ENCODE data around the gene SYNGR2.

The SYNGR2 gene

GRCh38 chr17:78133971-78134898 is 34.1 kb upstream of the SYNGR2 start:
- Histone ChIP-seq H3K79me1 (replicated peaks; ENCODE audit: low read length, poor library complexity, severe bottlenecking) (no peaks in the 10 kb centered on the region), H3K9me3 (ENCODE audit: control insufficient read depth, low read length) (no peaks in the 10 kb centered on the region), H3K18ac (ENCODE audit: low read depth in 1 of 2, low read length in 2 of 2) (no peak overlapping the region), H3K4ac (ENCODE audit: low read depth in 1 of 2, low read length in 2 of 2) (no peak overlapping the region), H4K91ac (ENCODE audit: low read length) (peak overlapping the region; percentile 2), H2AFZ (ENCODE audit: low read depth, low read length) (no peak overlapping the region), H3K23ac (ENCODE audit: low read length in 2 of 2) (no peak overlapping the region), H2BK5ac (ENCODE audit: low read depth, low read length, poor library complexity, severe bottlenecking) (no peak overlapping the region), H3K27me3 (ENCODE audit: control insufficient read depth in 1 of 2, insufficient read depth in 1 of 2, low read length in 2 of 2) (peaks cover 8 to 82% of the 10 kb centered on the region in 2 experiments), H3K14ac (ENCODE audit: low read length in 2 of 2) (peak overlapping the region in 1 of 2 experiments; percentile 53), H3K27ac (ENCODE audit: low read length, poor library complexity, severe bottlenecking) (no peak overlapping the region), H3K4me3 (ENCODE audit: insufficient read depth in 1 of 2, low read depth in 1 of 2, low read length in 2 of 2) (no peak overlapping the region), H2BK15ac (ENCODE audit: low read depth, poor library complexity, severe bottlenecking) (no peak overlapping the region), H3K36me3 (ENCODE audit: control insufficient read depth in 1 of 2, insufficient read depth in 2 of 2, low read depth in 1 of 2, low read length in 2 of 2) (no peaks in the 10 kb centered on the region), H3K4me2 (ENCODE audit: low read length, poor library complexity, severe bottlenecking) (no peak overlapping the region), H2BK12ac (ENCODE audit: low read length in 2 of 2) (no peak overlapping the region), H2BK120ac (ENCODE audit: low read depth, low read length) (no peak overlapping the region), H3K9ac (ENCODE audit: low read length) (no peak overlapping the region), H2AK5ac (ENCODE audit: low read length, severe bottlenecking) (no peak overlapping the region), H4K8ac (ENCODE audit: low read length) (no peak overlapping the region), H3K4me1 (ENCODE audit: control insufficient read depth, insufficient read depth, low read depth, low read length) (peaks cover 31% of the 10 kb centered on the region)
- DNase-seq = no peak
- WGBS = 64% methylated on average over 35 of the region's 39 CpGs

GRCh38 chr17:78134899-78135385 is 33.4 kb upstream of the SYNGR2 start:
- no peak overlapping the region for H2AK5ac ChIP-seq (ENCODE audit: low read length, severe bottlenecking)
- no peak overlapping the region for H3K4me3 ChIP-seq (ENCODE audit: insufficient read depth in 1 of 2, low read depth in 1 of 2, low read length in 2 of 2)
- no peak overlapping the region for H2BK15ac ChIP-seq (ENCODE audit: low read depth, poor library complexity, severe bottlenecking)
- H3K36me3 ChIP-seq (ENCODE audit: control insufficient read depth in 1 of 2, insufficient read depth in 2 of 2, low read depth in 1 of 2, low read length in 2 of 2) = no peaks in the 10 kb centered on the region
- H4K8ac ChIP-seq (ENCODE audit: low read length) = no peak overlapping the region
- peaks cover 25% of the 10 kb centered on the region for H3K4me1 ChIP-seq (ENCODE audit: control insufficient read depth, insufficient read depth, low read depth, low read length)
- H3K27me3 ChIP-seq (ENCODE audit: control insufficient read depth in 1 of 2, insufficient read depth in 1 of 2, low read length in 2 of 2) = peaks cover 8 to 74% of the 10 kb centered on the region in 2 experiments
- H3K14ac ChIP-seq (ENCODE audit: low read length in 2 of 2) = no peak overlapping the region
- H3K4me2 ChIP-seq (ENCODE audit: low read length, poor library complexity, severe bottlenecking) = no peak overlapping the region
- WGBS = 76% methylated on average over 7 of the region's 9 CpGs
- no peak overlapping the region for H2AFZ ChIP-seq (ENCODE audit: low read depth, low read length)
- no peak overlapping the region for H3K18ac ChIP-seq (ENCODE audit: low read depth in 1 of 2, low read length in 2 of 2)
- H3K4ac ChIP-seq (ENCODE audit: low read depth in 1 of 2, low read length in 2 of 2) = no peak overlapping the region
- DNase-seq = no peak
- no peak overlapping the region for H2BK5ac ChIP-seq (ENCODE audit: low read depth, low read length, poor library complexity, severe bottlenecking)
- no peak overlapping the region for H3K9ac ChIP-seq (ENCODE audit: low read length)
- H4K91ac ChIP-seq (ENCODE audit: low read length) = no peak overlapping the region
- H2BK12ac ChIP-seq (ENCODE audit: low read length in 2 of 2) = no peak overlapping the region
- no peaks in the 10 kb centered on the region for H3K9me3 ChIP-seq (ENCODE audit: control insufficient read depth, low read length)
- no peak overlapping the region for H3K23ac ChIP-seq (ENCODE audit: low read length in 2 of 2)
- H3K27ac ChIP-seq (ENCODE audit: low read length, poor library complexity, severe bottlenecking) = no peak overlapping the region
- no peak overlapping the region for H2BK120ac ChIP-seq (ENCODE audit: low read depth, low read length)
- H3K79me1 ChIP-seq (replicated peaks; ENCODE audit: low read length, poor library complexity, severe bottlenecking) = no peaks in the 10 kb centered on the region

- H2BK120ac ChIP-seq (ENCODE audit: low read depth, low read length) = no peak overlapping the region
- no peak overlapping the region for H3K18ac ChIP-seq (ENCODE audit: low read depth in 1 of 2, low read length in 2 of 2)
- H4K8ac ChIP-seq (ENCODE audit: low read length) = no peak overlapping the region
- no peak overlapping the region for H3K23ac ChIP-seq (ENCODE audit: low read length in 2 of 2)
- no peak overlapping the region for H3K4ac ChIP-seq (ENCODE audit: low read depth in 1 of 2, low read length in 2 of 2)
- H3K27ac ChIP-seq (ENCODE audit: low read length, poor library complexity, severe bottlenecking) = no peak overlapping the region
- no peak for DNase-seq
- no peak overlapping the region for H3K4me3 ChIP-seq (ENCODE audit: insufficient read depth in 1 of 2, low read depth in 1 of 2, low read length in 2 of 2)
- H4K91ac ChIP-seq (ENCODE audit: low read length) = no peak overlapping the region
- peaks cover 7 to 64% of the 10 kb centered on the region in 2 experiments for H3K27me3 ChIP-seq (ENCODE audit: control insufficient read depth in 1 of 2, insufficient read depth in 1 of 2, low read length in 2 of 2)
- H3K36me3 ChIP-seq (ENCODE audit: control insufficient read depth in 1 of 2, insufficient read depth in 2 of 2, low read depth in 1 of 2, low read length in 2 of 2) = no peaks in the 10 kb centered on the region
- H2BK5ac ChIP-seq (ENCODE audit: low read depth, low read length, poor library complexity, severe bottlenecking) = no peak overlapping the region
- H3K4me2 ChIP-seq (ENCODE audit: low read length, poor library complexity, severe bottlenecking) = no peak overlapping the region
- H3K14ac ChIP-seq (ENCODE audit: low read length in 2 of 2) = no peak overlapping the region
- H2AFZ ChIP-seq (ENCODE audit: low read depth, low read length) = no peak overlapping the region
- H2AK5ac ChIP-seq (ENCODE audit: low read length, severe bottlenecking) = no peak overlapping the region
- peaks cover 24% of the 10 kb centered on the region for H3K4me1 ChIP-seq (ENCODE audit: control insufficient read depth, insufficient read depth, low read depth, low read length)
- no peak overlapping the region for H3K9ac ChIP-seq (ENCODE audit: low read length)
- 97% methylated on average over 9 of the region's 9 CpGs for WGBS
- no peak overlapping the region for H2BK15ac ChIP-seq (ENCODE audit: low read depth, poor library complexity, severe bottlenecking)
- no peaks in the 10 kb centered on the region for H3K9me3 ChIP-seq (ENCODE audit: control insufficient read depth, low read length)
- H3K79me1 ChIP-seq (replicated peaks; ENCODE audit: low read length, poor library complexity, severe bottlenecking) = no peaks in the 10 kb centered on the region
- H2BK12ac ChIP-seq (ENCODE audit: low read length in 2 of 2) = no peak overlapping the region
These were observed 32.4 kb upstream of the SYNGR2 start for GRCh38 chr17:78135858-78136500.
